Measurements from ENCODE around the gene PRKACG. TPM values are rescaled to one million over a fixed set of nuclear protein-coding genes. Genes with fewer than 3 reads are reported as not detected.

The PRKACG gene
- total RNA-seq, 6 experiments from 2014 or later, result not detected

Other genes starting within 250 kb of the PRKACG start
- 10 to 100 TPM; 17.3 to 22.3 (median 18.5) TPM for gene FXN, start 21.6 kb upstream of the PRKACG start, total RNA-seq (2021; fragmentation: NEBNext Ultra II Directional; extraction: Animal tissue kit (Norgen Biotek cat#: 25700))
- gene TJP2, start 160.2 kb upstream of the PRKACG start, total RNA-seq (2021; fragmentation: NEBNext Ultra II Directional; extraction: Animal tissue kit (Norgen Biotek cat#: 25700)), result 10 to 100 TPM; 25.3 to 50.4 (median 45.4) TPM

All from HFFc6 (cell line).